Mucosa of descending colon (tissue), 3 donors: ENCODE measurements around the gene KTI12. TPM values are rescaled to one million over a fixed set of nuclear protein-coding genes. Genes with fewer than 3 reads are reported as not detected.

Source experiments
- ATAC-seq: fragments of 200-7000 bp; cut with Tn5 transposase; one replicate; pipeline ENCODE4 v1.9.1; 2020; ENCODE audit warnings: mild to moderate bottlenecking, moderate library complexity
- DNase-seq, 3 donors: peaks; one replicate each; pipeline ENCODE4 v3.0.0-alpha.2; 2020
- H3K36me3 ChIP-seq: fragments of 200-600 bp; one replicate; pipeline ENCODE4 v1.8.0; 2021; ENCODE audit warnings: low read depth, mild to moderate bottlenecking
- H3K4me1 ChIP-seq: fragments of 200-600 bp; one replicate; pipeline ENCODE4 v1.8.0; 2021; ENCODE audit warnings: low read depth, mild to moderate bottlenecking
- H3K4me3 ChIP-seq: fragments of 200-600 bp; one replicate; pipeline ENCODE4 v1.8.0; 2021; ENCODE audit warnings: mild to moderate bottlenecking
- H3K9me3 ChIP-seq: fragments of 200-600 bp; one replicate; pipeline ENCODE4 v1.8.0; 2021; ENCODE audit warnings: mild to moderate bottlenecking
- CTCF ChIP-seq: fragments of 200-600 bp; IDR thresholded peaks from one replicate; pipeline ENCODE4 v1.8.0; 2022; ENCODE audit warnings: antibody characterized with exemption, mild to moderate bottlenecking
- intact Hi-C, 2 donors: fragments of 100-400 bp; cut with DNase I in 1 of 2; cut with micrococcal nuclease in 1 of 2; formaldehyde crosslinking; loops; one replicate each; pipeline versions ENCODE4 v1.11.0 to v1.11.1; 2022; cut with DNase I, micrococcal nuclease
- total RNA-seq, 3 donors: library from RNA; stranded (reverse); fragmentation: NEBNext Ultra II Directional in 2 of 3; extraction: Animal tissue kit (Norgen Biotek cat#: 25700) in 2 of 3; gene quantifications; one replicate each; pipeline versions ENCODE4 v1.2.1 to v1.2.4, GENCODE V29; 2021 to 2023
- donor health status: DM: no; HTN: no; CAD: no; lungs with moderate emphysema.
- donor health status: DM: no; HTN: no; CAD: no.
- donor health status: DM: no; HTN: yes; CAD: no.

KTI12 gene
- total RNA-seq, 3 donors from 2014 or later, result 4.3 to 6.7 (median 5.4) TPM

GRCh38 chr1:52002038-52002917 is 31.3 kb downstream of the KTI12 start:
- TF ChIP-seq CTCF, result peak; percentile 78
- intact Hi-C loops, result loop anchor here (2.0 kb wide), 1 partner anchor 105 kb away; no protein-coding TSS in a partner anchor
- Histone ChIP-seq H3K36me3 (no peaks in the 10 kb centered on the region), H3K9me3 (no peaks in the 10 kb centered on the region), H3K4me3 (no peak overlapping the region), H3K4me1 (no peaks in the 10 kb centered on the region)
- peak; percentile 99 for ATAC-seq
- DNase-seq, result peak in 1 of 3 donors; percentile 93

- Histone ChIP-seq H3K36me3 (no peaks in the 10 kb centered on the region), H3K4me3 (no peak overlapping the region), H3K9me3 (no peaks in the 10 kb centered on the region), H3K4me1 (no peaks in the 10 kb centered on the region)
- intact Hi-C loops, result no loop called here
- no peak for DNase-seq
- TF ChIP-seq CTCF, result no peak
- no peak for ATAC-seq
Measured at GRCh38 chr1:51998701-51999100, 34.9 kb downstream of the KTI12 start.

GRCh38 chr1:51997974-51998382 is 35.6 kb downstream of the KTI12 start:
- intact Hi-C loops, result no loop called here
- Histone ChIP-seq H3K36me3 (no peaks in the 10 kb centered on the region), H3K4me1 (no peaks in the 10 kb centered on the region), H3K9me3 (no peaks in the 10 kb centered on the region), H3K4me3 (no peak overlapping the region)
- no peak for TF ChIP-seq CTCF
- DNase-seq (no peak), ATAC-seq (no peak)

- no peaks in the 10 kb centered on the region for H3K9me3 ChIP-seq
Measured at GRCh38 chr1:51990478-51990965, 43.1 kb downstream of the KTI12 start, which contains the start of gene RAB3B. Gene RAB3B, minus strand, starts transcription at chr1:51990700. Its CDS starts 13,583 bp downstream, at chr1:51977117.

More at GRCh38 chr1:51990478-51990965, 43.1 kb downstream of the KTI12 start, which contains the start of gene RAB3B:
- no peaks in the 10 kb centered on the region for H3K36me3 ChIP-seq
- H3K4me1 ChIP-seq, result no peaks in the 10 kb centered on the region
- ATAC-seq (peak; percentile 96), DNase-seq (peak; percentile 78 to 85 (median 84))
- intact Hi-C loops, result no loop called here
- H3K4me3 ChIP-seq, result peak within 1 kb of the TSS; percentile 4
- TF ChIP-seq CTCF, result no peak
